ENCODE measurements around the gene JCHAIN. TPM values are rescaled to one million over a fixed set of nuclear protein-coding genes. Genes with fewer than 3 reads are reported as not detected.

The JCHAIN gene
- total and polyA plus RNA-seq, 2 of the 8 experiments (the other 6 are each of a cell fraction or from before 2014, with no cell fraction given) = not detected

- Histone ChIP-seq H3K4ac (replicated peaks; ENCODE audit: insufficient read length, low read depth, low read length) (no peak overlapping the region), H3K56ac (replicated peaks; ENCODE audit: insufficient read length, low read depth, low read length) (no peak overlapping the region), H3K79me1 (ENCODE audit: low read depth, low read length) (peaks cover 2% of the 10 kb centered on the region; the same call in 1 of the 2 replicates), H2BK5ac (ENCODE audit: low read depth, low read length) (no peak overlapping the region), H3K36me3 (ENCODE audit: control insufficient read depth in 2 of 4, insufficient read depth in 4 of 4, low read length in 3 of 4) (peaks cover 0 to 15% (median 1%) of the 10 kb centered on the region in 4 experiments; a peak in 1 of 8 replicates), H3K23me2 (ENCODE audit: low read depth, low read length) (peaks cover 13% of the 10 kb centered on the region; the same call in 1 of the 2 replicates), H2BK120ac (replicated peaks; ENCODE audit: low read depth, low read length) (no peak overlapping the region), H2BK15ac (ENCODE audit: low read length) (no peak overlapping the region), H3K4me3 (ENCODE audit: extremely low read depth in 1 of 4, insufficient read depth in 2 of 4, low read depth in 3 of 4, low read length in 4 of 4) (no peak overlapping the region), H3K9me3 (ENCODE audit: insufficient read depth in 2 of 2, low read depth in 1 of 2, low read length in 1 of 2) (no peaks in the 10 kb centered on the region), H3K4me2 (ENCODE audit: insufficient read depth in 1 of 2, low read depth in 2 of 2, low read length in 2 of 2) (no peak overlapping the region), H3K4me1 (replicated peaks in 1 of 4; ENCODE audit: control insufficient read depth in 3 of 4, insufficient read depth in 4 of 4, low read length in 3 of 4) (peaks cover 0 to 2% (median 0%) of the 10 kb centered on the region in 4 experiments; a peak in 2 of 7 replicates), H2AK5ac (ENCODE audit: low read depth, low read length) (no peak overlapping the region), H2BK20ac (ENCODE audit: low read length) (no peak overlapping the region), H3K9ac (replicated peaks in 1 of 4; ENCODE audit: extremely low read depth in 1 of 4, low read depth in 3 of 4, low read length in 3 of 4) (no peak overlapping the region), H2BK12ac (ENCODE audit: low read depth, low read length) (no peak overlapping the region), H4K5ac (ENCODE audit: insufficient read length, low read depth, low read length) (no peak overlapping the region), H4K8ac (ENCODE audit: extremely low read depth, insufficient read depth, low read length) (no peak overlapping the region), H3K18ac (ENCODE audit: extremely low read depth, low read length) (no peak overlapping the region), H4K20me1 (replicated peaks in 1 of 2; ENCODE audit: control insufficient read depth in 1 of 2, insufficient read depth in 2 of 2, low read length in 2 of 2) (no peaks in the 10 kb centered on the region), H4K91ac (replicated peaks; ENCODE audit: insufficient read length, low read length) (no peak overlapping the region), H3K14ac (ENCODE audit: insufficient read length) (no peak overlapping the region), H3K27ac (ENCODE audit: low read depth, low read length) (no peak overlapping the region), H3K79me2 (ENCODE audit: control insufficient read depth in 1 of 2, insufficient read depth in 2 of 2, low read length in 2 of 2) (peaks cover 6 to 32% of the 10 kb centered on the region in 2 experiments), H3K27me3 (replicated peaks in 1 of 4; ENCODE audit: control insufficient read depth in 3 of 4, extremely low read depth in 1 of 4, insufficient read depth in 3 of 4, low read length in 3 of 4) (no peaks in the 10 kb centered on the region), H2AFZ (ENCODE audit: low read length) (no peak overlapping the region), H3K23ac (ENCODE audit: insufficient read length) (no peak overlapping the region)
- WGBS, 2 experiments (ENCODE audit: extremely low coverage in 1 of 2, insufficient coverage in 1 of 2, insufficient read length in 1 of 2, insufficient replicate concordance in 2 of 2, low coverage in 1 of 2, low lambda C conversion rate in 2 of 2, missing lambda C conversion rate in 1 of 2) = 86% methylated on average over 1 of the region's 1 CpG; no CpG with 5 or more reads in 1 of the 2 experiments
- POLR2A ChIA-PET (ENCODE audit: partially characterized antibody) = interaction anchor here (0.7 to 7.7 kb wide), 2 partner anchors 13 to 449 kb away, joined by 4 to 86 read pairs; no protein-coding TSS in a partner anchor
- no peak for FAIRE-seq
- CTCF ChIA-PET (ENCODE audit: partially characterized antibody) = interaction anchor here (0.7 to 3.9 kb wide), 4 partner anchors 12 to 213 kb away, joined by 3 to 29 read pairs (median 6); no protein-coding TSS in a partner anchor
- no peak for TF ChIP-seq CHD2 (IDR thresholded peaks at IDR 0.05; ENCODE audit: low read length)
- no peak for TF ChIP-seq SUZ12 (IDR thresholded peaks at IDR 0.05; ENCODE audit: low read length)
- no peak for TF ChIP-seq FOSL1 (IDR thresholded peaks at IDR 0.05; ENCODE audit: insufficient read depth, low read depth, low read length)
- no peak for TF ChIP-seq JUN (IDR thresholded peaks at IDR 0.05; ENCODE audit: low read depth, low read length)
- no peak for TF ChIP-seq SIRT6 (IDR thresholded peaks at IDR 0.05; ENCODE audit: low read length)
- no peak for TF ChIP-seq E2F6 (IDR thresholded peaks at IDR 0.05)
- no peak for TF ChIP-seq CEBPB (IDR thresholded peaks at IDR 0.05; ENCODE audit: low read depth, low read length)
- no peak for TF ChIP-seq BACH1 (IDR thresholded peaks at IDR 0.05; ENCODE audit: low read length)
- no peak for TF ChIP-seq RXRA (IDR thresholded peaks at IDR 0.05; ENCODE audit: insufficient read depth, low read depth, low read length)
- no peak for TF ChIP-seq PHF8 (conservative IDR thresholded peaks at IDR 0.05; ENCODE audit: low read depth, low read length)
- DNase-seq (ENCODE audit: low read depth in 1 of 2, low spot score in 2 of 2) = no peak
Observed at GRCh38 chr4:70691661-70692060, 25.4 kb upstream of the JCHAIN start.

Data from H1 (cell line).